WTC11 (cell line): Measurements from ENCODE around the gene ZNF282. TPM values are rescaled to one million over a fixed set of nuclear protein-coding genes. Genes with fewer than 3 reads are reported as not detected.

Source experiments
- total RNA-seq: library from RNA; stranded (reverse); gene quantifications from 3 replicates; pipeline ENCODE4 v1.2.3, GENCODE V29; 2021

ZNF282 gene
- total RNA-seq, 1 experiment from 2014 or later = 38.5 TPM

Other genes starting within 250 kb of the ZNF282 start
- 286 to 341 TPM (median 289 TPM) in 3 replicates for gene PDIA4, start 167.0 kb upstream of the ZNF282 start, total RNA-seq
- 11.4 to 13.0 TPM (median 11.8 TPM) in 3 replicates for gene ZNF786, start 104.8 kb upstream of the ZNF282 start, total RNA-seq
- 3.8 to 5.8 TPM (median 4.9 TPM) in 3 replicates for gene ZNF425, start 69.2 kb upstream of the ZNF282 start, total RNA-seq
- 57.8 to 63.2 TPM (median 58.9 TPM) in 3 replicates for gene ZNF398, start 48.1 kb upstream of the ZNF282 start, total RNA-seq
- 19.7 to 23.0 TPM (median 21.7 TPM) in 3 replicates for gene ZNF212, start 44.1 kb downstream of the ZNF282 start, total RNA-seq
- 9.9 to 12.1 TPM (median 12.0 TPM) in 3 replicates for gene ZNF783, start 66.7 kb downstream of the ZNF282 start, total RNA-seq